ENCODE measurements around the gene LDLRAD3. TPM values are rescaled to one million over a fixed set of nuclear protein-coding genes. Genes with fewer than 3 reads are reported as not detected.

Gene LDLRAD3
- total and polyA plus RNA-seq, 10 donors: 1.5 to 9.6 (median 8.1) TPM

- no peak for DNase-seq
- Histone ChIP-seq H3K36me3 (no peaks in the 10 kb centered on the region), H3K9me3 (peaks cover 0 to 24% (median 19%) of the 10 kb centered on the region in 8 donors), H3K27me3 (replicated peaks in 1 of 7) (no peaks in the 10 kb centered on the region), H3K27ac (no peak overlapping the region), H3K4me1 (no peaks in the 10 kb centered on the region), H3K4me3 (no peak overlapping the region)
- WGBS, 5 donors: 84 to 92% (median 89%) methylated on average over 4 of the region's 4 CpGs
- intact Hi-C loops (cut with DNase I; ENCODE audit: low total_unique reads): no loop called here
- TF ChIP-seq CTCF (IDR thresholded peaks at IDR 0.05 in 8 of 11, conservative IDR thresholded peaks at IDR 0.05 in 3 of 11) (no peak), POLR2A (IDR thresholded peaks at IDR 0.05) (no peak), POLR2AphosphoS5 (IDR thresholded peaks at IDR 0.05) (no peak)
These were observed 274.5 kb downstream of the LDLRAD3 start for GRCh38 chr11:36218283-36218921.

- Histone ChIP-seq H3K4me1 (no peaks in the 10 kb centered on the region), H3K27ac (no peak overlapping the region), H3K9me3 (peaks cover 0 to 24% (median 19%) of the 10 kb centered on the region in 8 donors), H3K4me3 (no peak overlapping the region), H3K36me3 (no peaks in the 10 kb centered on the region), H3K27me3 (replicated peaks in 1 of 7) (no peaks in the 10 kb centered on the region)
- TF ChIP-seq CTCF (IDR thresholded peaks at IDR 0.05 in 8 of 11, conservative IDR thresholded peaks at IDR 0.05 in 3 of 11) (no peak), POLR2AphosphoS5 (IDR thresholded peaks at IDR 0.05) (no peak), POLR2A (IDR thresholded peaks at IDR 0.05) (no peak)
- no peak for DNase-seq
- intact Hi-C loops (cut with DNase I; ENCODE audit: low total_unique reads): no loop called here
These were observed 276.1 kb downstream of the LDLRAD3 start for GRCh38 chr11:36219996-36220395.

GRCh38 chr11:36222831-36223635 lies 279.2 kb downstream of the LDLRAD3 start:
- H3K4me3 ChIP-seq: no peak overlapping the region
- intact Hi-C loops (cut with DNase I; ENCODE audit: low total_unique reads): no loop called here
- WGBS, 5 donors: 76 to 80% (median 79%) methylated on average over 14 of the region's 14 CpGs
- H3K4me1 ChIP-seq: no peaks in the 10 kb centered on the region
- peaks cover 0 to 24% (median 19%) of the 10 kb centered on the region in 8 donors for H3K9me3 ChIP-seq
- H3K27me3 ChIP-seq (replicated peaks in 1 of 7): no peaks in the 10 kb centered on the region
- H3K36me3 ChIP-seq: no peaks in the 10 kb centered on the region
- TF ChIP-seq POLR2A (IDR thresholded peaks at IDR 0.05) (no peak), CTCF (IDR thresholded peaks at IDR 0.05 in 8 of 11, conservative IDR thresholded peaks at IDR 0.05 in 3 of 11) (no peak), POLR2AphosphoS5 (IDR thresholded peaks at IDR 0.05) (no peak)
- DNase-seq: no peak
- H3K27ac ChIP-seq: no peak overlapping the region

GRCh38 chr11:36224209-36224882 lies 280.5 kb downstream of the LDLRAD3 start:
- H3K4me1 ChIP-seq: no peaks in the 10 kb centered on the region
- no peak for DNase-seq
- intact Hi-C loops (cut with DNase I; ENCODE audit: low total_unique reads): no loop called here
- WGBS, 5 donors: 68 to 76% (median 72%) methylated on average over 5 of the region's 5 CpGs
- H3K36me3 ChIP-seq: no peaks in the 10 kb centered on the region
- no peak overlapping the region for H3K4me3 ChIP-seq
- TF ChIP-seq POLR2AphosphoS5 (IDR thresholded peaks at IDR 0.05): no peak
- TF ChIP-seq POLR2A (IDR thresholded peaks at IDR 0.05): no peak
- no peak for TF ChIP-seq CTCF (IDR thresholded peaks at IDR 0.05 in 8 of 11, conservative IDR thresholded peaks at IDR 0.05 in 3 of 11)
- H3K27me3 ChIP-seq (replicated peaks in 1 of 7): no peaks in the 10 kb centered on the region
- H3K27ac ChIP-seq: no peak overlapping the region
- H3K9me3 ChIP-seq: peaks cover 0 to 17% (median 16%) of the 10 kb centered on the region in 8 donors

All from spleen (tissue), 11 donors.